ENCODE data around the gene UBR2.
"Not testable (repeated sequence)": the region's sequence is repeated elsewhere in the genome, so short reads cannot be mapped to it uniquely, and the experiment has no call there.

UBR2 gene

DNA sequence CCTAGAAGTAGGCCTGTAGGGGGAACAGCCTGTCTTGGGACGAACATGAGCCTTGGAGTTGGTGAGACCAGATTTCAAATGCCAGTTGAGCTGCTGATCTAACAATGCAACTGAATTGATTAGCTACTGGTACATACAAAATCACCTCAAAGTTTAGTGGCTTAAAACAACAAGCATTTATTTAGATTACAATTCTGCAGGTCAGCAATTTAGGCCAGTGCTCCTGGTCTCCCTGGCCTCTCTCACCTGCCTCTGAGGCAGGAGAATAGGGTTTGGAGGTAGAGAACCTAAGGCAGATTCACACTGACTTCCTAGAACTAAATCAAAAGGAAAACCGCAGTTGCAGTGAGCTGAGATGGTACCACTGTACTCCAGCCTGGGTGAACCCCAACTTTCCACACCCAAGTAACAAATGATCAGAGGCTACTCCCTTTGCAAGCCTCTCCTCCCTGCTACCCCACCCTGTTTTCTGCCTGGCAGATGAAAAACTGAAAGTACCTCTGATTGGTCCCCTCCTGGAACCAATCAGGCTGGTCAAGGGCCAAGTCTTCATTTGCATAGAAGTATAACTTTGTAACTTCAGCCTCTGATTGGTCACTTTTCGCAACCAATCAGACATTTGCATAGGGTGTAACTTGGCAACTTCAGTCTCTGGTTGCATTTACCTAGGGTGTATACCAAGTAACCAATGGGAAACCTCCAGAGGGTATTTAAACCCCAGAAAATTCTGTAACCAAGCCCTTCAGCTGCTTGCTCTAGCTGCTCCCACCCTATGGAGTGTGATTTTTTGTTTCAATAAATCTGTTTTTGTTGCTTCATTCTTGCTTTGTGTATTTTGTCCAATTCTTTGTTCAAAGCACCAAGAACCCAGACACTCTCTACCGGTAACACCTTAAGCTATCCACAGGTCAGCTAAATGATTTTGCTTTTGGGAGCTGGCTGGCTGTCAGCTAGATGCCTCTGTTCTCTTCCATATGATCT, 8.1 kb upstream of the UBR2 start:
- no peak for DNase-seq (ENCODE audit: low read depth, low spot score)

DNA sequence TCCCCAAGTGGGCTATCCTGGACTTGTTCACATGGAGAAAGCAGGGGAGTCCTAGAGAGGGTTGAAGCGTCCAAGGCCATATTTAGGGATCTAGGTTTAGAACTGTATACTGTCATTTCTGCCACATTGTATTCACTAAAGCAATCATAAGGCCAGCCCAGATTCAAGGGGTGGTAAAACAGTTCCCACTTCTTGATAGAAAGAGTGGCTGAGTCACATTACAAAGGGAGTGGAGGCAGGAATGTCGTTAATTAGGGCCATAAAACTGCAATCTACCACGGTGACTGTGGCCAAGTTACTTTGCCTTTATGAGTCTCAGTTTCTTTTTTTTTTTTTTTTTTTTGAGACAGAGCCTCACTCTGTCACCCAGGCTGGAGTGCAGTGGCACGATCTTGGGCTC, 7.4 kb upstream of the UBR2 start:
- DNase-seq (ENCODE audit: low read depth, low spot score), result no peak

DNA sequence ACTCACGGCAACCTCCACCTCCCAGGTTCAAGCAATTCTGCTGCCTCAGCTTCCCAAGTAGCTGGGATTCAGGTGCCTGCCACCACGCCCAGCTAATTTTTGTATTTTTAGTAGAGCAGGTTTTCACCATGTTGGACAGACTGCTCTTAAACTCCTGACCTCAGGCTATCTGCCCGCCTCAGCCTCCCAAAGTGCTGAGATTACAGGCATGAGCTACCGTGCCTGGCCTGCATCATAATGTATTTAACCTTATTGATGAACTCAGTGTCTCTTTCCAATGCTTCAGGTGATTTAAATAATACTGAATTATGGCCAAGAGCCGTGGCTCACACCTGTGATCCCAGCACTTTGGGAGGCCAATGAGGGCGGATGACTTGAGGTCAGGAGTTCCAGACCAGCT, 4.6 kb upstream of the UBR2 start:
- not testable (repeated sequence) for DNase-seq (ENCODE audit: low read depth, low spot score)

DNA sequence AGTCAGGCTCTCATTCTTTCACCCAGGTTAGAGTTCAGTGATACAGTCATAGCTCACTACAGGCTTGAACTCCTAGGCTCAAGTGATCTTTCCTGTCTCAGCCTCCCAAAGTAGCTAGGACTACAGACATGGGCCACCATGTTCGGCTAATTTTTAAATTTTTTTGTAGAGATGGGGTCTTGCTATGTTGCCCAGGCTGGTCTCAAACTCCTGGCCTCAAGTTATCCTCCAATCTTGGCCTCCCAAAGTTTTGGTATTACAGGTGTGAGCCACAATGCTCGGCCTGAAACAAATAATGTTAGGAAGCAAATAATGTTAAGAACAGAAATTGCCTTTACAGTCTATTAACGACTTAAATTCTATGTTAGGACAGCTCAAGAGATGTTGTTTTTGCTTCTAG, 1.8 kb upstream of the UBR2 start:
- no peak for DNase-seq (ENCODE audit: low read depth, low spot score)

DNA sequence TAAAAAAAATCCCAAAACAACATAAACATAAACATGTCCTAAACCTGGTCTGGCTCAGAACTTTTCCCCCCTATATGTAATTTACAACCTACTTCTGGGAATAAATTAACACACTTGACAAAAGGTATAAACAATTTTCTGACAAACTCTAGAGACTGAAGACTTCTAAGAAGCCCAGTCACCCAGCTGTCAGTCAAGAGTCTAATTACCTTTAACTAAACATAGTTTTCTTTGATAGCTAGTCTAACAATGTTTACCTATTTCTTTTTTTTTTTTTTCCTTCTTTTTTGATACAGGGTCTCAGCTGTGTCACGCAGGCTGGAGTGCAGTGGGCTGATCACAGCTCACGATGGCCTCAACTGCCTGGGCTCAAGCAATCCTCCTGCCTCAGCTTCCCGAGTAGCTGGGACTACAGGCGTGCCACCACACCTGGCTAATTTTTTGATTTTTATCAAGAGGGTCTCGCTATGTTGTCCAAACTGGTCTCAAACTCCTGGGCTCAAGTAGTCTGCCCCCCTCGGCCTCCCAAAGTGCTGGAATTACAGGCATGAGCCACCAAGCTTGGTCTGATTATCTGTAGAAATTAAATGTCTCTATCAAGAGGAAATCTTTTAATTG, 932 bp upstream of the UBR2 start:
- no peak for DNase-seq (ENCODE audit: low read depth, low spot score)

DNA sequence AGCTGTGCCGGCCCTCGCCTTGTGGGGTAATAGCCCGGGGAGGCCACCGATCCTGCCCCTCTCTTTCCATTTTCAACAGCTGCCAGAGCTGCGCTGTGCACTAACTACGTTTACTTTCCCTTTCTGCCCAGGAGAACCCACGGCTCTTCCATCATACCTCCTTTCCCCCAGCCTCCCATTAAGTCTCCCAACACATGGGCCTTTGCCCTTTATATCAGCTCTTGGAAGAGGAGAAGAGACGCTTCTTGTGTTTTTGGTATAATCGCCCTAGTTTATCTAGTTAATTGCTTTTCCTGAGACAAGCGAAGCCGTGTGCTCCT, 637 bp downstream of the UBR2 start:
- DNase-seq (ENCODE audit: low read depth, low spot score), result no peak

DNA sequence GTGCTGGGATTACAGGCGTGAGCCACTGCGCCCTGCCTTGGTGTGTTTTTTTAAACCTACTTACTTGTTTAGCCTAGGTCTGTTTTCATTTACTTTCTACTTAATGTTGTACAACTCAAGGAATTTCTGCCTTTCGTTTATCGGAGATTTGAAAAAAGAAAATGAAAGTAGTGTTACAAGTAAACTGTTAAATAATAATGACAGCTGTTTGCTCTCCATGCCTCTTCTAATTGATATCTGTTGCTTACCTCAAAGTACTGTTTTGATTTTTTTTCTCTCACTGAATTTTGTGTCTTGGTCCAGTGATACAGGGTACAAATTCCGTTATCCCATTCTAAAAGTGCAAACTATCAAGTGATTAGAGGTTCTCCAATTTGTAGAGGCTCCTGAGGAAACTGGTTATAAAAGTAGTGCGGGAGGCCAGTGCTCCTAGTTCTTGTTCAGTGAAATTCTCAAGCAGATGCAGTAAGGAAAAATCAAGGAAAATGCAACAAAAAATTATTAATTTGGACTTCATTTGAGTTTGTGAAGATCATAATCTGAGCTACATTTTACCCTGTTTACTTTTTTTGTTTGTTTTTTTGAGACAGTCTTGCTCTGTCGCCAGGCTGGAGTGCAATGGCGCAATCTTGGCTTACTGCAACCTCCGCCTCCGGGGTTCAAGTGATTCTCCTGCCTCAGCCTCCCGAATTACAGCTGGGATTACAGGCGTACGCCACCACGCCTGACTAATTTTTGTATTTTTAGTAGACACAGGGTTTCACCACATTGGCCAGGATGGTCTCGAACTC, 2.2 kb downstream of the UBR2 start:
- DNase-seq (ENCODE audit: low read depth, low spot score), result no peak

DNA sequence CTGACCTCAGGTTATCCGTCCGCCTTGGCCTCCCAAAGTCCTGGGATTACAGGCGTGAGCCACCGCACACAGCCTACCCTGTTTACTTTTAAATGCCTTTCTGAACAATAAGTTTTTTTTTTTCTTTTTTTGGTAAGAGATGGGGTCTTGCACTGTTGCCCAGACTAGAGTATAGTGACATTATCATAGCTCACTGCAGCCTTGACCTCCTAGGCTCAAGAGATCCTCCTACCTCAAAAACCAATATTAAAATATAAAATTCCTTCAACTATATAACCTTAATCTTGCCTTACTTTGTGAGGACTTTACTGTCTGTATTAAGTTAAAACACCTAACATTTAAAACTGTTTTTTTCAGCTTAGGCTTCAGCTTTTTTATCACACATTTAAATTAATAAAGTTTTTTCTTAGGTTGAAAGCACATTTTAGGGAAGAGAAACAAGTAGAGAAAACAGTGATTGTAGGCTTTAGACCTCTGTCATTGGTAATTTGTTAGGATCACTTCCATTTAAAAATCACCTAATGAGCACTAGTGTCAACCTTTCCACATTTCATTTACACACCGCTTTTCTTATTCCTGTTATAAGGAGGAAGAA, 2.9 kb downstream of the UBR2 start:
- DNase-seq (ENCODE audit: low read depth, low spot score), result no peak

DNA sequence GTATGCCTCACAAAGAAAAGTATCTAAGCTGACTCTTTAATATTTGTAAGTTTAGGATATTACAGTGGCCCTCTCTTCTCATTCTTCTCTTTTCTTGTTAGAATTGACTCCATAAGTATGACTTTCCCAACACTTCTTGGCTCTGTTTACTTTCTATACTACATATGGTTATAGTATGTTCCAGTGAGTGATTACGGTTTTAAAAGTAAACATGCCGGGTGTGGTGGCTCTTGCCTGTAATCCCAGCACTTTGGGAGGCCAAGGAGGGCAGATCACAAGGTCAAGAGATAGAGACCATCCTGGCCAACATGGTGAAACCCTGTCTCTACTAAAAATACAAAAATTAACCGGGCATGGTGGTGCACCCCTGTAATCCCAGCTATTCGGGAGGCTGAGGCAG, 3.4 kb downstream of the UBR2 start:
- not testable (repeated sequence) for DNase-seq (ENCODE audit: low read depth, low spot score)

DNA sequence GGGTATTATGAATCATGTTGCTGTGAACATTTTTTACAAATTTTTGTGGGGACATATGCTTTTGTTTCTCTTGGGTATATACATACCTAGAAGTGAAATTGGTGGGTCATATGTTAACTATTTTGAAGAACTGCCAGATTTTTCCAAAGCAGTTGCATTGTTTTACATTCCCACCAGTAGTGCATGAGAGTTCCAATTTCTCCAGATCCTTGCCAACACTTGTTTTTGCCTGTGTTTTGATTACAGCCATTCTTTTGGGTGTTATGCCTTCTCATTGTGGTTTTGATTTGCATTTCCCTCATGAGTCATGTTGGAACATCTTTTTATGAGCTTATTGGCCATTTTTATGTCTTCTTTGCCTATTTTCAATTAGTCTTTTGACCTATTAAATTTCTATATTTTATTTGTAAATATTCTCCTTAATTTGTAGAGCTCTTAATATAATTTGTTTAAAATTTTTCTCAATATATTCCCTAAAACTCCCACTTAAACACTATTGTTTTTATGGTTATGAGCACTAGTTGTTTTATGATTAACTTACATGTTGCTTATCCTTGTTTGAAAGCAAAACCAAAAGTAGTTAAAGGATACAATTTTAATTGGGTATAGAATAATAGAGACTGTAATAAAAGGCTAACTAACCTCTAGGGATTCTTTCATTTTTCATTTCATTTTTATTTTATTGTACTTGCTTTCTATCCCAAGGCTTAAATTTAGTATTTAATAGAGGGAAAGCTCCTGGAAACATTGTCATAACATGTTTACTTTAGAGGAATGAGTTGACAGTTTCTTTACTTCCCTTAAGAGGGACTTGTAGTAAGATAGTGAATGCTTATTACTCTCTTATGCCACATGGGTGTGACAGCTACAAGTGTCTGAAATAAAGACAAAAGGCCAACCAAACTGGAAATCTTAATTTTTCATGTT, 5.5 kb downstream of the UBR2 start:
- DNase-seq (ENCODE audit: low read depth, low spot score), result no peak

DNA sequence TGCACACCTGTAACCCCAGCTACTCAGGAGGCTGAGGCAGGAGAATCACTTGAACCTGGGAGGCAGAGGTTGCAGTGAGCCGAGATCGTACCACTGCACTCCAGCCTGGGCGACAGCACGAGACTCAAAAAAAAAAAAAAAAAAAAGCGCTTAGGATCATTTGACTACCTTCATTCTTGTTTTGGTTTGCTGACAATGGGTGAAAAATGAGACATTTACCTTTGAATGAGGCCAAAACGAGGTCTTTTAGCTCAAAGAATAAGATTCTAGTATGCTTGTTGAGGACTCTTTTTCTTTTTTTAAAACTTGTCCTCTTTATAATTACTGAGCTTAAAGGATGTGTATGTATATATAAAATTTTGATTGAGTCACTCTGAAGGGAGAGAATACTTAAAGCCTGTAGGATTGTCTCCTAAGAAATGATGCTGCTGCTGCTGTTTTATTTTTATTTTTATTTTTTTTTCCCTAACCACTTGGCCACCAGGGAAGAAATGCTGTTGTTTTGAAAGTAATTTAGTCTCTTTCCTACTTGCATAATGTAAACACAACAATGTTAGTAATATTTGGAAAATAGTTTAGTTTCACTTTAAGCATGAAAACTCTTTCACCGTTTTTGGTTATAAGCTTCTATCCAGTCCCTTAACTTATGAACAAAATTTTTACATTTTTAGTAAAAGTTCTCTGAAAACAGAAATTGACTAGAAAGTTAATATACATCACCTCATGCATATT, 7.9 kb downstream of the UBR2 start:
- no peak for DNase-seq (ENCODE audit: low read depth, low spot score)

DNA sequence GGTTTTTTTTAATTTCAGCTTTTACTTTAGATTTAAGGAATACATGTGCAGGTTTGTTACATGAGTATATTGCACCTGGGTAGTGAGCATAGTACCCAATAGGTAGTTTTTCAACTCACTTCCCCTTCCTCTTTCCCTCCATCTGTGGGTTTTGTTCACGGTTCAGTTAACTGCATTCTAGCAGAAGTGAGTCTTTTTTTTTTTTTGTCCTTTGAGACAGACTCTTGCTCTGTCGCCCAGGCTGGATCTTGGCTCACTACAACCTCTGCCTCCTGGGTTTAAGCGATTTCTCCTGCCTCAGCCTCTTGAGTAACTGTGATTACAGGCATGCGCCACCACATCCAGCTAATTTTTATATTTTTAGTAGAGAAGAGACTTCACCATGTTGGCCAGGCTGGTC, 8.7 kb downstream of the UBR2 start:
- DNase-seq (ENCODE audit: low read depth, low spot score), result no peak

DNA sequence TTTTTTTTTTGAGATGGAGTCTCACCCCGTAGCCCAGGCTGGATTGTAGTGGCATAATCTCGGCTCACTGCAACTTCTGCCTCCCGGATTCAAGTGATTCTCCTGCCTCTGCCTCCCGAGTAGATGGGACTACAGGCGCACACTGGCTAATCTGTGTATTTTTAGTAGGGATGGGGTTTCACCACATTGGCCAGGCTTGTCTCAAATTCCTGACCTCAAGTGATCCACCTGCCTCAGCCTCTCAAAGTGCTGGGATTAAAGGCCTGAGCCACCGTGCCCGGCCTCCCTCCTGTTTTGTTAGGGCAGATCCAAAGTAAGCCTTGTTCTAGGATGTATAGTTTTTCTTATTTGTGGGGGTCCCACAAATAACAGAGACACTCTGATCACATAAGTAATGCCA, 12.7 kb downstream of the UBR2 start:
- DNase-seq (ENCODE audit: low read depth, low spot score), result not testable (repeated sequence)

DNA sequence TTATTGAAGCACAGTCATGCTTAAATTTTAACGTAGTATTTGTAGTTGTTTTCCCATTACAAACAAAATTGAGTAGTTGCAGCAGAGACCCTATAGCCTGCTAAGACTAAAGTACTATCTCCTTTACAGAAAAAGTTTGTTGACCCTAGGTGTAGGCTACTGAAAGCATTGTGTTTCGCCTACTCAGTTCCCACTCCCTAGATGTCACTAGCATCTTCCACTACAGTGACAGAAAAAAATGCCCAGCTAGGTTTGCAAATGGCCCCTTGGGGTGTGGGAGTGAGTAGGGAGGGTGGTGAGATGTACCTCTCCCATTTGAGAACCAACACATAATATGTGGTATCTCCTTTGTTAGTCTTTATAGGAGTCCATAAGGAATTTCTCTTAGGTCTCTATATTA, 34.5 kb downstream of the UBR2 start:
- DNase-seq (ENCODE audit: low read depth, low spot score), result no peak

DNA sequence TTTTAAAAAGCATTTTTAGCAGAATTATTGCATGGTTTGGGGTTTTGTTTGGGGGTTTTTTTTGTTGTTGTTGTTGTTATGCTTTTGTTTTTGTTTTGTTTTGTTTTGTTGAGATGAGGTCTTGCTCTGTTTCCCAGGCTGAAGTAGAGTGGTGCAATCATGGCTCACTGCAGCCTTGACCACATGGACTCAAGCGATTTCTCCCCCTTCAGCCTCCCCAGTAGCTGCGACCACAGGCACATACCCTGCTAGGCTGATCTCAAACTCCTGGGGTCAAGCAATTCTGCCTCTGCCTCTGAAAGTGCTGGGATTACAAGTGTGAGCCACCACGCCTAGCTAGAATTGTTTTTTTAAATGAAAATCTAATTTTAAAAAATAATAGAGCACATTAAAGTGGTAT, 35.7 kb downstream of the UBR2 start:
- DNase-seq (ENCODE audit: low read depth, low spot score), result no peak

DNA sequence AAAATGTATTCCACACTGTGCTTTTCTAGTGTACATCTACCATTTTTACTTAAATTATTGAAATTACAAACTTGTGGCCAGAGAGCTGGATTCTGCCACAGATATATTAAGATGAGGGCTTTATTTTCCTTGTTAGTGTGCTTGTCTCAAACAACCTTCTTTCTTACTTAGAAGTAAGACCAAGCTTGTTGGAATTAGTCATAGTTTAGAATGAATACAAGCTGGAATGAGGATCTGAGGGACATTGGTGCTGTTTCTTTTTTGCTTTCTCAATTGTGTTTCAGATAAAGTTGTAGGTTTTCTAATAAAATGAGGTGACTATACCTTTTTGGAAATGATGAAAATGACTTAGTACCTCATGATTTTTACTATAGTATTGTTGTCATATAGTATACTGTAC, 40.3 kb downstream of the UBR2 start:
- no peak for DNase-seq (ENCODE audit: low read depth, low spot score)

DNA sequence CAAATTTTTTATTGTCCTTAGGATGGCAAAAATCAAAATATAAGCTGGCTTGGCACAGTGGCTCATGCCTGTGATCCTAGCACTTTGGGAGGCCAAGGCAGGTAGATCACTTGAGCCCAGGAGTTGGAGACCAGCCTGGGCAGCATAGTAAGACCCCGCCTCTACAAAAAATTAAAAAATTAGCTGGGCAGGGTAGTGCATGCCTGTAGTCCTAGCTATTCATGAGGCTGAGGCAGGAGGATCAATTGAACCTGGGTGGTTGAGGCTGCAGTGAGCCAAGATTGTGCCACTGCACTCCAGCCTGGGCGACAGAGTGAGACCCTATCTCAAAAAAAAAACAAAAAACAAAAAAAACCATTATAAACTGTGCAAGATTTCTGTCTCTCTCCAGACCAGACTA, 40.9 kb downstream of the UBR2 start:
- DNase-seq (ENCODE audit: low read depth, low spot score), result not testable (repeated sequence)

DNA sequence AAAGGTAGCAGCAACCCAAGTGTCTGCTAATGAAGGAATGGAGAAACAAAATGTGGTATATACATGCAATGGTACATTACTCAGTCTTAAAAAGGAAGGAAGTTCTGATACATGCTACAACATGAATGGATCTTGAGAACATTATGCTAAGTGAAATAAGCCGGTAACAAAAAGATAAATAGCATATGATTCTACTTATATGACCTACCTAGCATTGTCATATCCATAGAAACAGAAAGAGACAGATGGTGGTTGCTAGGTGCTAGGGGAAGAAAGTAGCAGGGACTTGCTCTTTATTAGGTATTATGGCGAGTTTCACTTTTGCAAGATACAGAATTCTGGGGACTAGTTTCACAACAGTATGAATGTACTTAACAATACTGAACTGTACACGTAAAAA, 46.6 kb downstream of the UBR2 start:
- DNase-seq (ENCODE audit: low read depth, low spot score), result no peak

DNA sequence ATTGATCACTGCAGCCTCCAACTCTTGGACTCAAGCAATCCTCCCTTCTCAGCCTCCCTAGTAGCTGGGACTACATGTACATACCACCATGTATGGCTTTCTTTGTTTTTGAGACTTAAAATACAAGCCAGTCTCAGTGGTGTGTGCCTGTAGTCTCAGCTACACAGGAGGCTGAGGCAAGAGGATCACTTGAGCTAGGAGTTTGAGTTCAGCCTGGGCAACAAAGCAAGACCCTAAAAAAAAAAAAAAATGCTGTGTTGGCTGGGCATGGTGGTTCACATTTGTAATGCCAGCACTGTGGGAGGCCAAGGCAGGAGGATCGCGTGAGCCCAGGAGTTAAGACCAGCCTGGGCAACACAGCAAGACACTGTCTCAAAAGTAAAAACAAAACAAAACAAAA, 51.7 kb downstream of the UBR2 start:
- no peak for DNase-seq (ENCODE audit: low read depth, low spot score)

DNA sequence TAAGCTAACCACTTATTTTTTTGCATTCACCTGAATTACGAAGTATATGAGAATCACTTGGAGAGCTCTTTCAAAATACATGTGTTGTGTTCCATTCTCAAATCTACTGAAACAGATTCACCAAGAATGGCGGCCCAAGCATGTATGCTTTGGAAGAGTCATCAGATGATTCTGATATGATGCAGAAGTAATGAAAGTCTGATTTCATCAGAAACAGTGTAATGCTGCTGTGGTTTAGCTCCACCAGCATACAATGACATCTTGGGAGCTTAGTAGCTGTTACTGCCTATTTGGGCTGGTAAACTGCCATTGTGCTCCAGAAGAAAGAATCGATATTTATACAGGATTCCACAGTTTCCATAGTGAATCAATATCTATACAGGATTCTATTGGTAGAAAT, 52.9 kb downstream of the UBR2 start:
- no peak for DNase-seq (ENCODE audit: low read depth, low spot score)
